H9 (cell line): ENCODE results near the gene ADGRF1. TPM values are rescaled to one million over a fixed set of nuclear protein-coding genes. Genes with fewer than 3 reads are reported as not detected.

ENCODE experiments used
- DNase-seq: peaks from one replicate; pipeline ENCODE4 v3.0.0-alpha.2; 2017
- H2AFZ ChIP-seq: one replicate; pipeline ENCODE4 v1.6.1; 2013; ENCODE audit warnings: mild to moderate bottlenecking, low read length, control low read depth, moderate library complexity
- H2AK5ac ChIP-seq: 2 replicates; pipeline ENCODE4 v1.6.1; 2013; ENCODE audit warnings: low read length, control low read depth, mixed read lengths; ENCODE audit not compliant: insufficient read length
- H2BK120ac ChIP-seq: one replicate; pipeline ENCODE4 v1.6.1; 2013; ENCODE audit warnings: low read depth, mild to moderate bottlenecking, low read length, control low read depth, inconsistent platforms; ENCODE audit not compliant: poor library complexity, severe bottlenecking
- H2BK12ac ChIP-seq: 2 replicates; pipeline ENCODE4 v1.6.1; 2013; ENCODE audit warnings: low read length, control low read depth, mixed read lengths, low read depth; ENCODE audit not compliant: insufficient read length
- H2BK15ac ChIP-seq: 2 replicates; pipeline ENCODE4 v1.6.1; 2013; ENCODE audit warnings: low read depth, low read length, control low read depth
- H2BK20ac ChIP-seq: one replicate; pipeline ENCODE4 v1.6.1; 2013; ENCODE audit warnings: low read depth, mild to moderate bottlenecking, low read length, control low read depth, inconsistent platforms; ENCODE audit not compliant: poor library complexity, severe bottlenecking
- H2BK5ac ChIP-seq: 2 replicates; pipeline ENCODE4 v1.6.1; 2013; ENCODE audit warnings: low read length, control low read depth, mixed read lengths; ENCODE audit not compliant: insufficient read length
- H3K14ac ChIP-seq: 2 replicates; pipeline ENCODE4 v1.6.1; 2013; ENCODE audit warnings: low read length, control low read depth; ENCODE audit not compliant: insufficient read depth
- H3K18ac ChIP-seq: 2 replicates; pipeline ENCODE4 v1.6.1; 2013; ENCODE audit warnings: low read depth, mild to moderate bottlenecking, mixed read lengths, low read length, control low read depth; ENCODE audit not compliant: insufficient read length
- H3K23ac ChIP-seq: 2 replicates; pipeline ENCODE4 v1.6.1; 2013; ENCODE audit warnings: low read length, control low read depth, mixed read lengths, low read depth; ENCODE audit not compliant: insufficient read length
- H3K23me2 ChIP-seq: 2 replicates; pipeline ENCODE4 v1.6.1; 2013; ENCODE audit warnings: low read depth, mild to moderate bottlenecking, mixed read lengths, low read length, control low read depth; ENCODE audit not compliant: insufficient read length, poor library complexity, severe bottlenecking
- H3K27ac ChIP-seq: 2 replicates; pipeline ENCODE4 v1.5.1; 2013; ENCODE audit warnings: low read length, control low read depth, mixed read lengths, low read depth; ENCODE audit not compliant: insufficient read length
- H3K27me3 ChIP-seq: 2 replicates; pipeline ENCODE4 v1.6.1; 2013; ENCODE audit warnings: low read length, control low read depth, inconsistent platforms; ENCODE audit not compliant: insufficient read depth
- H3K4ac ChIP-seq: 2 replicates; pipeline ENCODE4 v1.6.1; 2013; ENCODE audit warnings: low read depth, mild to moderate bottlenecking, control low read depth, inconsistent platforms, low read length, moderate library complexity
- H3K4me1 ChIP-seq: 2 replicates; pipeline ENCODE4 v1.6.1; 2013; ENCODE audit warnings: low read length, control low read depth, inconsistent platforms; ENCODE audit not compliant: insufficient read depth
- H3K4me2 ChIP-seq: 2 replicates; pipeline ENCODE4 v1.6.1; 2013; ENCODE audit warnings: low read length, control low read depth, mixed read lengths; ENCODE audit not compliant: insufficient read length, insufficient read depth
- H3K56ac ChIP-seq: 2 replicates; pipeline ENCODE4 v1.6.1; 2013; ENCODE audit warnings: low read depth, mild to moderate bottlenecking, mixed read lengths, low read length, control low read depth; ENCODE audit not compliant: insufficient read length
- H3K79me1 ChIP-seq: 2 replicates; pipeline ENCODE4 v1.6.1; 2013; ENCODE audit warnings: low read depth, mild to moderate bottlenecking, moderate library complexity, low read length, control low read depth, inconsistent platforms; ENCODE audit not compliant: insufficient read depth, poor library complexity, severe bottlenecking
- H3K79me2 ChIP-seq: 2 replicates; pipeline ENCODE4 v1.6.1; 2013; ENCODE audit warnings: low read length, control low read depth, inconsistent platforms; ENCODE audit not compliant: insufficient read depth
- H3K9ac ChIP-seq: 2 replicates; pipeline ENCODE4 v1.6.1; 2013; ENCODE audit warnings: low read length, control low read depth, mixed read lengths; ENCODE audit not compliant: insufficient read length; ENCODE audit errors: extremely low read depth
- H3K9me3 ChIP-seq: one replicate; pipeline ENCODE4 v1.6.1; 2013; ENCODE audit warnings: low read depth, low read length, inconsistent platforms; ENCODE audit not compliant: control insufficient read depth
- H3T11ph ChIP-seq: one replicate; pipeline ENCODE4 v1.6.1; 2013; ENCODE audit warnings: mild to moderate bottlenecking, low read length, control low read depth, inconsistent platforms
- H4K20me1 ChIP-seq: one replicate; pipeline ENCODE4 v1.6.1; 2013; ENCODE audit not compliant: control insufficient read depth, insufficient read length, insufficient read depth
- H4K5ac ChIP-seq: 2 replicates; pipeline ENCODE4 v1.6.1; 2013; ENCODE audit warnings: low read depth, mild to moderate bottlenecking, mixed read lengths, low read length, control low read depth; ENCODE audit not compliant: insufficient read length
- H4K8ac ChIP-seq: replicated peaks from 2 replicates; pipeline ENCODE4 v1.6.1; 2013; ENCODE audit warnings: low read length, control low read depth, mixed read lengths, low read depth; ENCODE audit not compliant: insufficient read length
- H4K91ac ChIP-seq: 2 replicates; pipeline ENCODE4 v1.6.1; 2013; ENCODE audit warnings: low read depth, mild to moderate bottlenecking, moderate library complexity, mixed read lengths, low read length, control low read depth; ENCODE audit not compliant: insufficient read length
- H3K27ac Mint-ChIP-seq, 3 experiments: 2 replicates in 2 of 3; 3 replicates in 1 of 3; pipeline ENCODE4 v1.8.0; 2020 to 2021; ENCODE audit warnings: mixed read lengths in 3 of 3, mild to moderate bottlenecking in 1 of 3, moderate library complexity in 1 of 3
- H3K27me3 Mint-ChIP-seq: 2 replicates; pipeline ENCODE4 v1.8.0; 2021; ENCODE audit warnings: low read depth, mild to moderate bottlenecking, moderate library complexity, mixed read lengths
- H3K36me3 Mint-ChIP-seq, 3 experiments: 2 replicates in 2 of 3; 3 replicates in 1 of 3; pipeline ENCODE4 v1.8.0; 2020 to 2021; ENCODE audit warnings: low read depth in 3 of 3, mixed read lengths in 3 of 3; ENCODE audit not compliant: insufficient read depth in 1 of 3
- H3K4me1 Mint-ChIP-seq, 2 experiments: 2 replicates each; pipeline ENCODE4 v1.8.0; 2020; ENCODE audit warnings: mixed read lengths in 2 of 2
- H3K4me3 Mint-ChIP-seq, 2 experiments: 2 replicates in 1 of 2; 3 replicates in 1 of 2; pipeline ENCODE4 v1.8.0; 2020 to 2021; ENCODE audit warnings: mild to moderate bottlenecking in 2 of 2, mixed read lengths in 2 of 2, moderate library complexity in 1 of 2
- H3K9me3 Mint-ChIP-seq, 2 experiments: 2 replicates in 1 of 2; 3 replicates in 1 of 2; pipeline ENCODE4 v1.8.0; 2020; ENCODE audit warnings: mild to moderate bottlenecking in 2 of 2, mixed read lengths in 2 of 2, moderate library complexity in 1 of 2
- WGBS: extraction: QIAGEN DNeasy Blood & Tissue Kit; methylation state at CpG from one replicate; pipeline ENCODE4 v1.1.7; 2013; ENCODE audit warnings: missing lambda C conversion rate, low lambda C conversion rate, mixed read lengths; ENCODE audit not compliant: insufficient read length; ENCODE audit errors: extremely low coverage; 5-methylcytosine and 5-hydroxymethylcytosine counted together
- total RNA-seq: library from RNA; stranded (reverse); gene quantifications from 2 replicates; pipeline ENCODE4 v1.2.1, GENCODE V29; 2021
- TF ChIP-seq, protein P1 (sequence below): fragments of 200-600 bp; sonication (generic); conservative IDR thresholded peaks from 3 replicates; pipeline ENCODE4 v1.8.0; 2021; ENCODE audit warnings: antibody characterized with exemption, mild to moderate bottlenecking

Gene ADGRF1
- total RNA-seq, 1 experiment from 2014 or later = not detected

GRCh38 chr6:47014401-47014800, 27.7 kb downstream of the ADGRF1 start:
- Histone ChIP-seq H3K4me1 (no peaks in the 10 kb centered on the region), H3K23ac (no peak overlapping the region), H2AK5ac (no peak overlapping the region), H4K91ac (no peak overlapping the region), H3K79me1 (no peaks in the 10 kb centered on the region), H2BK12ac (no peak overlapping the region), H2BK20ac (no peak overlapping the region), H3K18ac (no peak overlapping the region), H3K4me2 (no peak overlapping the region), H3K9me3 (no peaks in the 10 kb centered on the region), H2BK15ac (no peak overlapping the region), H3K27ac (no peak overlapping the region), H2BK120ac (no peak overlapping the region), H3K56ac (no peak overlapping the region), H2BK5ac (no peak overlapping the region), H3K79me2 (no peaks in the 10 kb centered on the region), H4K5ac (no peak overlapping the region), H3K4ac (no peak overlapping the region), H3K23me2 (no peaks in the 10 kb centered on the region), H2AFZ (no peak overlapping the region), H3T11ph (no peak overlapping the region), H4K8ac (no peak overlapping the region), H3K9ac (no peak overlapping the region), H4K20me1 (no peaks in the 10 kb centered on the region), H3K27me3 (no peaks in the 10 kb centered on the region), H3K14ac (no peak overlapping the region)
- H3K4me1 Mint-ChIP-seq = peaks cover 8 to 10% of the 10 kb centered on the region in 2 experiments; a peak in 3 of 4 replicates
- WGBS = no CpG with 5 or more reads among the region's 4 CpGs
- H3K36me3 Mint-ChIP-seq = no peaks in the 10 kb centered on the region
- no peaks in the 10 kb centered on the region for H3K9me3 Mint-ChIP-seq
- no peak overlapping the region for H3K4me3 Mint-ChIP-seq
- no peak overlapping the region; a peak in 1 of 7 replicates for H3K27ac Mint-ChIP-seq
- no peak for DNase-seq
- TF ChIP-seq, protein P1, sequence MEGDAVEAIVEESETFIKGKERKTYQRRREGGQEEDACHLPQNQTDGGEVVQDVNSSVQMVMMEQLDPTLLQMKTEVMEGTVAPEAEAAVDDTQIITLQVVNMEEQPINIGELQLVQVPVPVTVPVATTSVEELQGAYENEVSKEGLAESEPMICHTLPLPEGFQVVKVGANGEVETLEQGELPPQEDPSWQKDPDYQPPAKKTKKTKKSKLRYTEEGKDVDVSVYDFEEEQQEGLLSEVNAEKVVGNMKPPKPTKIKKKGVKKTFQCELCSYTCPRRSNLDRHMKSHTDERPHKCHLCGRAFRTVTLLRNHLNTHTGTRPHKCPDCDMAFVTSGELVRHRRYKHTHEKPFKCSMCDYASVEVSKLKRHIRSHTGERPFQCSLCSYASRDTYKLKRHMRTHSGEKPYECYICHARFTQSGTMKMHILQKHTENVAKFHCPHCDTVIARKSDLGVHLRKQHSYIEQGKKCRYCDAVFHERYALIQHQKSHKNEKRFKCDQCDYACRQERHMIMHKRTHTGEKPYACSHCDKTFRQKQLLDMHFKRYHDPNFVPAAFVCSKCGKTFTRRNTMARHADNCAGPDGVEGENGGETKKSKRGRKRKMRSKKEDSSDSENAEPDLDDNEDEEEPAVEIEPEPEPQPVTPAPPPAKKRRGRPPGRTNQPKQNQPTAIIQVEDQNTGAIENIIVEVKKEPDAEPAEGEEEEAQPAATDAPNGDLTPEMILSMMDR = no peak
- H3K27me3 Mint-ChIP-seq = 0 out of 2 replicates have a peak, but pooled peaks cover 2% of the 10 kb centered on the region
